ENCODE measurements around the gene POLR2B. TPM values are rescaled to one million over a fixed set of nuclear protein-coding genes. Genes with fewer than 3 reads are reported as not detected.

The POLR2B gene
- total RNA-seq, 4 donors from 2014 or later: 25.2 to 92.2 (median 77.0) TPM

DNA sequence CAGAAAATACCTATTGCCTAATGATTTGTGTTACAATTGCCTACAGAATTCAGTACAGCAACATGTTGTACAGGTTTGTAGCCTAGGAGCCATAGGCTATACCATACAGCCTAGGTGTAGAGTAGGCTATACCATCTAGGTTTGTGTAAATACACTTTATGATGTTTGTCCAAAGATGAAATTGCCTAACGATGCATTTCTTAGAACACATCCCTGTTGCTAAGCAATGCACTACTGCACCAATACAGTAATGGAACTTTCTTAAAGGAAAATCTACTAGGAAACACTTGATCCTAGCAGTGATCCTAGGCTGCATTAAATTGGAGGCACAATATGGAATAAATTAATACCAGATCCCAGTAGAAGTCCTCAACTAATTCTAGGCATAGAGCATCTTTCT is 19.6 kb upstream of the POLR2B start:
- TF ChIP-seq, protein P1, sequence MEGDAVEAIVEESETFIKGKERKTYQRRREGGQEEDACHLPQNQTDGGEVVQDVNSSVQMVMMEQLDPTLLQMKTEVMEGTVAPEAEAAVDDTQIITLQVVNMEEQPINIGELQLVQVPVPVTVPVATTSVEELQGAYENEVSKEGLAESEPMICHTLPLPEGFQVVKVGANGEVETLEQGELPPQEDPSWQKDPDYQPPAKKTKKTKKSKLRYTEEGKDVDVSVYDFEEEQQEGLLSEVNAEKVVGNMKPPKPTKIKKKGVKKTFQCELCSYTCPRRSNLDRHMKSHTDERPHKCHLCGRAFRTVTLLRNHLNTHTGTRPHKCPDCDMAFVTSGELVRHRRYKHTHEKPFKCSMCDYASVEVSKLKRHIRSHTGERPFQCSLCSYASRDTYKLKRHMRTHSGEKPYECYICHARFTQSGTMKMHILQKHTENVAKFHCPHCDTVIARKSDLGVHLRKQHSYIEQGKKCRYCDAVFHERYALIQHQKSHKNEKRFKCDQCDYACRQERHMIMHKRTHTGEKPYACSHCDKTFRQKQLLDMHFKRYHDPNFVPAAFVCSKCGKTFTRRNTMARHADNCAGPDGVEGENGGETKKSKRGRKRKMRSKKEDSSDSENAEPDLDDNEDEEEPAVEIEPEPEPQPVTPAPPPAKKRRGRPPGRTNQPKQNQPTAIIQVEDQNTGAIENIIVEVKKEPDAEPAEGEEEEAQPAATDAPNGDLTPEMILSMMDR (IDR thresholded peaks at IDR 0.05): no peak
- no peak for TF ChIP-seq POLR2A (IDR thresholded peaks at IDR 0.05)
- Histone ChIP-seq H3K36me3 (peaks cover 0 to 38% (median 12%) of the 10 kb centered on the region in 3 donors), H3K4me3 (no peak overlapping the region), H3K9me3 (no peaks in the 10 kb centered on the region), H3K27ac (no peak overlapping the region), H3K27me3 (no peaks in the 10 kb centered on the region), H3K4me1 (peaks cover 0 to 17% (median 10%) of the 10 kb centered on the region in 3 donors)
- WGBS, 2 donors: 25 to 35% methylated on average over 1 of the region's 1 CpG
- DNase-seq: no peak
- intact Hi-C loops (cut with DNase I): no loop called here

DNA sequence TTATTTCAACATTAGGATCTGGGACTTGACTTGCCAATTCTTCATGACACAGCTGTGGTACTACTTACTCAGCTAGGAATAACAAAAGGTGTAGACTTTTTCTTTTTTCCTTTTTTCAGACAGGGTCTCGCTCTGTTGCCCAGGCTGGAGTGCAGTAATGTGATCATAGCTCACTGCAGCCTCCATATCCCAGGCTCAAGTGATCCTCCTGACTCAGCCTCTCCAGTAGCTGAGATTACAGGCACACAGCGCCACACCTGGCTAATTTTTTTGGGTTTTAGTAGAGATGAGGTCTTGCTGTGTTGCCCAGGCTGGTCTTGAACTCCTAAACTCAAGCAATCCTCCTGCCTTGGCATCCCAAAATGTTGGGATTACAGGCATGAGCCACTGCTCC is 17.6 kb upstream of the POLR2B start:
- 95 to 100% methylated on average over 2 of the region's 2 CpGs for WGBS, 2 donors
- Histone ChIP-seq H3K27ac (no peak overlapping the region), H3K4me3 (no peak overlapping the region), H3K4me1 (peaks cover 0 to 17% (median 10%) of the 10 kb centered on the region in 3 donors), H3K27me3 (no peaks in the 10 kb centered on the region), H3K9me3 (no peaks in the 10 kb centered on the region), H3K36me3 (peaks cover 2 to 58% (median 25%) of the 10 kb centered on the region in 3 donors)
- DNase-seq: no peak
- TF ChIP-seq POLR2A (IDR thresholded peaks at IDR 0.05): no peak
- TF ChIP-seq, protein P1 (IDR thresholded peaks at IDR 0.05): no peak
- intact Hi-C loops (cut with DNase I): no loop called here

DNA sequence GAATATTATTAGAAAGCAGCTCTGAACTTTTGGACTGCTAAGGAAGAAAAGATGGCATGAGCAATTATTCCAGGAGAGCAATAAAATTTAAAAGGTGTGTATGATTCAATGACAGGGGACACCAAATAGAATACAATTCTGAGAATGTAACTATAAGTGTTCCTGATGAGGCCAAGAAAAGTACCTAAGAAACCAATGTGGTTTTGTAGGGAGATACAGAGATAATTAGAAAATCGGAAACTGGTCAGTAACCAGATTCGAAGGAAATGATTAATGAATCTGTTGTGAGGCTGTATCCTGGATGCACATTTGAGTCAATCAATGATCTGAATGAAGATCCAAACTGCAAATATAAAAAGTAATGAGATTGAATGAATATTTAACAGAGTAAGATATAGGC is 7.3 kb upstream of the POLR2B start:
- TF ChIP-seq, protein P1 (IDR thresholded peaks at IDR 0.05): no peak
- no peak for TF ChIP-seq POLR2A (IDR thresholded peaks at IDR 0.05)
- DNase-seq: no peak
- Histone ChIP-seq H3K36me3 (peaks cover 20 to 86% (median 36%) of the 10 kb centered on the region in 3 donors), H3K4me1 (peaks cover 11 to 23% (median 17%) of the 10 kb centered on the region in 3 donors), H3K9me3 (peaks cover 0 to 12% (median 5%) of the 10 kb centered on the region in 3 donors), H3K4me3 (no peak overlapping the region), H3K27me3 (no peaks in the 10 kb centered on the region), H3K27ac (no peak overlapping the region)
- intact Hi-C loops (cut with DNase I): no loop called here
- 93 to 94% methylated on average over 2 of the region's 2 CpGs for WGBS, 2 donors

DNA sequence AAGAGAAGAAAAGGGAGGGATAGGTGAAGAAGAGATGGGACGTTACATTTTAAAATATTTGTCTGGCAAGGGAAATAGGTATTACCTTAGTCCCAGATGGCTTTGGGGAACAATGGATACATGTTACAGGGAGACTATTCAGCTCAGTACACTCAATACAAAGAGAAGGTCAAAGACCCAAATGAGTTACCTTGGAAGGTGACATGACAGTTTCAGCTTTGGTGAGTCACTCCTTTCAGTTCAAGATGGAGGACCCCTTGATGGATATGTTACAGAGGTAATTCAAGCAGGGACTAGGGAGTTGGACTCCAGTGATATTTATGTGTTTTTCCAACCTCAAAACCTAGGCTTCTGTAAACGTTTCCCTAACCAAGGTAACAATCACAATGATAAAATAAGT is 6.3 kb upstream of the POLR2B start:
- no peak for TF ChIP-seq POLR2A (IDR thresholded peaks at IDR 0.05)
- TF ChIP-seq, protein P1 (IDR thresholded peaks at IDR 0.05): no peak
- H3K4me1 ChIP-seq: peaks cover 14 to 27% (median 17%) of the 10 kb centered on the region in 3 donors
- no peak overlapping the region for H3K27ac ChIP-seq
- H3K4me3 ChIP-seq: no peak overlapping the region
- H3K27me3 ChIP-seq: no peaks in the 10 kb centered on the region
- H3K36me3 ChIP-seq: peaks cover 16 to 76% (median 34%) of the 10 kb centered on the region in 3 donors
- peaks cover 0 to 12% (median 5%) of the 10 kb centered on the region in 3 donors for H3K9me3 ChIP-seq
- intact Hi-C loops (cut with DNase I): no loop called here
- no peak for DNase-seq
- 88 to 94% methylated on average over 2 of the region's 2 CpGs for WGBS, 2 donors

DNA sequence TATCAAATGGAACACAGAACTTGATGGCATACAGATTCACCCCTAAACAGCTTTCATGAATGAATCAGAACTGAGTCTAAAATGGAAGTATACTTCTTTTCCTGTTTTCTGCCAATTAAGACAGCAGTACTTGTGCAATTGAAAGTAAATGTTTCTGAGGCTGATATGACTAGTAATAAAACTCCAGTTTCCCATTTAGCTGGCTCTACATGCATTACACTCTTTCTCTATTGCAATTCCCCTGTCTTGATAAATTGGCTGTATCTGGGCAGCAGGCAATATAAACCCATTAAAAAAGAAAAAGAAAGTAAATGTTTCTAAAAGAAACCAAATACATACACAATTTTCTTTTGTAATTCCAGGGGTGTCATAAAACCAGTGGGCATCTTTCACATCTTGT is 5.9 kb upstream of the POLR2B start:
- Histone ChIP-seq H3K9me3 (peaks cover 0 to 12% (median 5%) of the 10 kb centered on the region in 3 donors), H3K4me3 (no peak overlapping the region), H3K36me3 (peaks cover 16 to 72% (median 33%) of the 10 kb centered on the region in 3 donors), H3K27me3 (no peaks in the 10 kb centered on the region), H3K27ac (no peak overlapping the region), H3K4me1 (peaks cover 14 to 29% (median 17%) of the 10 kb centered on the region in 3 donors)
- no peak for DNase-seq
- intact Hi-C loops (cut with DNase I): no loop called here
- TF ChIP-seq, protein P1 (IDR thresholded peaks at IDR 0.05): no peak
- no peak for TF ChIP-seq POLR2A (IDR thresholded peaks at IDR 0.05)

All from esophagus squamous epithelium (tissue), 5 donors.